Right renal pelvis (tissue), 4 donors: ENCODE data around the gene ITGA5. TPM values are rescaled to one million over a fixed set of nuclear protein-coding genes. Genes with fewer than 3 reads are reported as not detected.

Source experiments
- DNase-seq, 4 donors: peaks; one replicate each; pipeline ENCODE4 v3.0.0-alpha.2; 2013; ENCODE audit warnings: low read depth in 4 of 4, low spot score in 3 of 4, missing footprints in 1 of 4
- polyA plus RNA-seq, 4 donors: library from polyadenylated mRNA; unstranded; fragments of 120-200 nt; gene quantifications; one replicate each; pipeline ENCODE4 v1.2.1, GENCODE V29; 2013; ENCODE audit not compliant: insufficient read length in 4 of 4

The ITGA5 gene
- polyA plus RNA-seq, 4 donors, result 39.2 to 50.6 (median 44.7) TPM

GRCh38 chr12:54431911-54432814 lies 13.1 kb upstream of the ITGA5 start:
- peak in 2 of 4 donors; percentile 50 to 53 for DNase-seq

- DNase-seq, result no peak
These were observed 11.5 kb upstream of the ITGA5 start for GRCh38 chr12:54430471-54431069.

- DNase-seq, result no peak
These were observed 10.0 kb upstream of the ITGA5 start for GRCh38 chr12:54429014-54429471.

GRCh38 chr12:54428050-54429013 lies 9.3 kb upstream of the ITGA5 start:
- no peak for DNase-seq

- DNase-seq, result no peak
These were observed 8.0 kb upstream of the ITGA5 start for GRCh38 chr12:54427106-54427505.

GRCh38 chr12:54426690-54427089 lies 7.6 kb upstream of the ITGA5 start:
- no peak for DNase-seq

GRCh38 chr12:54425702-54426101 lies 6.6 kb upstream of the ITGA5 start:
- no peak for DNase-seq

GRCh38 chr12:54424224-54424623 lies 5.2 kb upstream of the ITGA5 start:
- DNase-seq, result no peak

GRCh38 chr12:54423816-54424150 lies 4.7 kb upstream of the ITGA5 start:
- no peak for DNase-seq

- no peak for DNase-seq
These were observed 2.8 kb upstream of the ITGA5 start for GRCh38 chr12:54421879-54422250.

GRCh38 chr12:54421175-54421878 lies 2.3 kb upstream of the ITGA5 start:
- no peak for DNase-seq

GRCh38 chr12:54420766-54421144 lies 1.7 kb upstream of the ITGA5 start:
- DNase-seq, result no peak

GRCh38 chr12:54418441-54419087 lies 502 bp downstream of the ITGA5 start:
- no peak for DNase-seq

GRCh38 chr12:54417712-54418440 lies 1.2 kb downstream of the ITGA5 start:
- DNase-seq, result no peak

- no peak for DNase-seq
These were observed 2.1 kb downstream of the ITGA5 start for GRCh38 chr12:54416687-54417603.

GRCh38 chr12:54415221-54415929 lies 3.7 kb downstream of the ITGA5 start:
- no peak for DNase-seq
